LNCaP clone FGC (cell line): Measurements from ENCODE around the gene GRM4.
A peak's percentile ranks its signal among the peaks of the same experiment; 100 is the strongest.

Source experiments
- DNase-seq: peaks from one replicate; pipeline ENCODE4 v3.0.0-alpha.2; 2011; ENCODE audit warnings: low read depth
- H3K4me3 ChIP-seq: 2 replicates; pipeline ENCODE4 v1.5.1; 2011; ENCODE audit warnings: mild to moderate bottlenecking, low read depth, low read length, control low read depth
- TF ChIP-seq, protein P1 (sequence below): IDR thresholded peaks from 2 replicates; pipeline ENCODE4 v1.5.1; 2012; ENCODE audit warnings: mild to moderate bottlenecking; ENCODE audit not compliant: control insufficient read depth, insufficient read depth; ENCODE audit errors: extremely low read depth

GRM4 gene

DNA sequence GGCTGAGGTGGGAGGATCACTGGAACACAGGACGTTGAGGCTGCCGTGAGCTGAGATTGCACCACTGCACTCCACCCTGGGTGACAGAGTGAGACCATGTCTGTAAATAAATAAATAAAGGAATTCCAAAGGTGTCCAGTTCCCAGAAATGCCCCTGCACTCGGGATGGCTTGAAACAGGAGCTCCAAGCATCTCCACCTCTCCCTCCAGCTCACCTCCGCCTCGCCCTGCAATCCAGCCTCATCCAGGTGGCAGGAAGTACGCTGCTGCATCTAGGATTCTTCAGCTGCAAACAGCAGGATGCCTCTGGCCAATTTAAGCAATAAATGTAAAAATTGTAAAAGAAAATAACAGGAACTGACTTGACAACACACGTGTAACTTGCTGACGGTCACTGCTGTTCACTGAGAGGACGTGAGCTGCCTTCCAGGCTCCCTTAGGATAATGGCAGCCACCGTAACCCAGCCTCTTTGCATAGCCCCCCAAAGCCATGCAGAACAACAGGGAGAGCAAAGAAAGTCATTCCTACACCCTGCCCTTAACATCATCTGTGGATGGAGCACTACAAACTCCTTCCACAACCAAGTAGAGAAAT lies 11.4 kb upstream of the GRM4 start:
- no peak overlapping the region for H3K4me3 ChIP-seq
- DNase-seq: no peak
- TF ChIP-seq, protein P1, sequence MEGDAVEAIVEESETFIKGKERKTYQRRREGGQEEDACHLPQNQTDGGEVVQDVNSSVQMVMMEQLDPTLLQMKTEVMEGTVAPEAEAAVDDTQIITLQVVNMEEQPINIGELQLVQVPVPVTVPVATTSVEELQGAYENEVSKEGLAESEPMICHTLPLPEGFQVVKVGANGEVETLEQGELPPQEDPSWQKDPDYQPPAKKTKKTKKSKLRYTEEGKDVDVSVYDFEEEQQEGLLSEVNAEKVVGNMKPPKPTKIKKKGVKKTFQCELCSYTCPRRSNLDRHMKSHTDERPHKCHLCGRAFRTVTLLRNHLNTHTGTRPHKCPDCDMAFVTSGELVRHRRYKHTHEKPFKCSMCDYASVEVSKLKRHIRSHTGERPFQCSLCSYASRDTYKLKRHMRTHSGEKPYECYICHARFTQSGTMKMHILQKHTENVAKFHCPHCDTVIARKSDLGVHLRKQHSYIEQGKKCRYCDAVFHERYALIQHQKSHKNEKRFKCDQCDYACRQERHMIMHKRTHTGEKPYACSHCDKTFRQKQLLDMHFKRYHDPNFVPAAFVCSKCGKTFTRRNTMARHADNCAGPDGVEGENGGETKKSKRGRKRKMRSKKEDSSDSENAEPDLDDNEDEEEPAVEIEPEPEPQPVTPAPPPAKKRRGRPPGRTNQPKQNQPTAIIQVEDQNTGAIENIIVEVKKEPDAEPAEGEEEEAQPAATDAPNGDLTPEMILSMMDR: no peak

DNA sequence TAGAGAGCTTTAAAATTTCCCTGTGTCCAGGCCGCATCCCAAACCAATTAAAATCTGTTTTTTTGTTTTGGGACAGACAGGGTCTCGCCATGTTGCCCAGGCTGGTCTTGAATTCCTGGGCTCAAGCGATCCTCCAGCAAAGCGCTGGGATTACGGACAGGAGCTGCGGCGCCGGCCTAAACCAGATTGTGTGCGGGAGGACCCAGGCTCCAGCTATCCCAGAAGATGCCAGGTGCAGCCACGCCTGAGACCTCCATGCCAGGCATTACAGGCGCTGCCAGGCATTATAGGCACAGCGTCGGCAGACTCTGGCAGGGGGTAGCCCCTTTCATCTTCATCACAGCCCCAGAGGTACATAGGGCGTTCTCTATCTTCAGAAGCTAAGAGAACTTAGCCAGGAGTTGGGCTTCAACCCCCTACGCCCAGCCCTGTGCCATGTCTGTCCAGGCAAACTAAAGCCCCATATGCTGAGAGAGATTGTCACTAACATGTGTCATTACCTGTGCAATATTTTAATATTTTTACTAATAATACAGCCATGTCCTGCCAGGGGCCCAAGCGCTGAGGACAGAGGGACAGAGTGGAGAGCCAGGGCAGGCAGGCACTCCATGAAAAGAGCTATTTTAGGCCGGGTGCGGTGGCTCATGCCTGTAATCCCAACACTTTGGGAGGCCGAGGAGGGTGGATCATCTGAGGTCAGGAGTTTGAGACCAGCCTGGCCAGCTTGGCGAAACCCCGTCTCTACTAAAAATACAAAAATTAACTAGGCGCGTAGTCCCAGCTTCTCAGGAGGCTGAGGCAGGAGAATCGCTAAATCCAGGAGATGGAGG lies 9.8 kb upstream of the GRM4 start:
- H3K4me3 ChIP-seq: no peak overlapping the region
- DNase-seq: no peak
- TF ChIP-seq, protein P1: no peak

DNA sequence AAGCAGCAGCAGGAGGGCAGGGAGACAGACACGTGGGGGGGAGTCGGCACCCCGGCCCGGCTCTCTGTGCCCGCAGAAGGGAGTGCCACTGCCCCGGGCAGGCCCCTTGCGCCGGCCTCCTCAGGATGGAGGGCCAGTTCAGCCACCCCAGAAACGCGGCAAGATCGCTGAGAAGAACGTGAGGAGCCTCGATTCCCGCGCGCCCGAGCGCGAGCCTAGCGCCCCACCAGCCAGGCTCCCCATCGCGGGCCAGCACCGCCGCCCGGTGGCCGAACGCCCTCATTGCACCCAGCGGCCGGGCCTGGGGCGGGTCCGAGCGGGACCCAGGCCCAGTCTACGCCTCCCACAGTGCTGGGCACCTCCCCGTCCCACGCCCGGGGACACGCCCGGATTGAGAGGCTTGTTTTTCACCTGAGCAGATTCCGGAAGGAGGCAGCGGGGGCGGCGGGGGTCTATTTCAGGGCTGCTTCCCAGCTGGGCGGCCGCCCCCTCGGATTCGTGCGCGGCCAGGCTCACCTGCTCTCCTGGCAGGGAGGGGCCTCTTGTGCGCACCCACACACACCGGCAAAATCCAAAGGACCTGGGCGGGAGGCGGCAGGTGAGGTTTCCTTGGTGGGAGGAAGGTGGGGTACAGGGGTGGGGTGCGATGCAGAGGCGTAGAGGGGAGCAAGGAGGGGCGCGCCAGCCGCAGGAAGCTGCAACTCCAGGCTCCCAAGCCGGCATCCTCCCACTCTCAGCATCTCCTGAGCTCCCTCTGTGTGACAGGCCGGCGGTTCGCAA lies 9.0 kb upstream of the GRM4 start:
- H3K4me3 ChIP-seq: peak overlapping the region; percentile 23
- DNase-seq: no peak
- TF ChIP-seq, protein P1: peak; percentile 98

DNA sequence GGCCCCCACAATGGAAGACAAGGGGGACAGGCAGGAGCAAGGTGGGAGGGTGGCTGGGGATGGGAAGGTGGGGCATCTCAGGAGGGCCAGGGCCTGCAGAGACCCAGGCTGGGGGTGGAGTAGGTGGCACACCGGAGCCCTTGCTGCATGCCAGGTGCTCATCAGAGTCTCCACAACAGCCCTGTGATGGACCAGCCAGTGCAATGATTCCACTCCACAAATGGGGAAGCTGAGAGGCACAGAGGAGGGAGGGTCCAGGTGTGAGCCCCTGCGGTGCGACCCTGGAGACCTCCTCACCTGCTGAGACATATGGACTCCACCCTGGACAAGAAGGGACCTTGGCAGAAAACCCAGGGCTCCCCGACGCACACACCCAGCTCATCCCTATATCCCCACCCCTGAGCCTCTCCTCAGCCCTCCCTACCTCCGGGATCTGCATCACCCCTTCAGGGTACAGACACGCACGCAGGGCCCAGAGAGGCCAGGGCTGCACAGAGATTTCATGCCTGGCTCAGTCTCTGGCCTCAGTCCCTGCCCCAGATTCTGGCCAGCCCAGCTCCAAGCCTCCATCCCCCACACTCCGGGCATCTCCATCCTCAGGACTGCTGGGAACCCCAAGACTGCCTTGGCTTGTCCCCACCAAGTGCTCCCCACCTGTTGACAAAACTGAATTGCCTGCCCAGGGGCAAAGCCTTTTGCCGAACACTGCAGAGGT lies 7.1 kb upstream of the GRM4 start:
- no peak overlapping the region for H3K4me3 ChIP-seq
- TF ChIP-seq, protein P1: no peak
- no peak for DNase-seq

DNA sequence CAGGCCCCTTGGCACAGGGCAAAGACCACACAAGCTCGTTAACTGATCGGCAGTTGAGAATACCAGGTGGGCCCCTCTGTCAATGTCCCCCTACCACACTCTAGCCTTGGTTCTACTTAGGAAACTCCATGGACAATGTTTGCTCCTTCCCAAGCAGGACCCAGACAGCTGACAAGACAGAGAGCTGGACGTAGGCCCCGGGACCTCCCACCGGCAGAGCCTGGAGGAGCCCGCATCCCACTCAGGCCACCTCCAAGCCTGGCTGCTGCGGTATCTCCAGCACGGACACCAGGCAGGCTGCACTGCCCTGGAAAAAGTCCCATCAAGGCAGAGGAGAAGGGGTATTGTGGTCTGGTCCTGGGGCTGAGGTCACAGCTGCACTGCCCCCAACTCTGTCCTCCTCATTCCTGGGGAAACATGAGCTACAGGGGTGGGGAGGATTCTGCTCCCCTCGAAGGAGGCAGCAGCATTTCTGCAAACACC lies 6.2 kb upstream of the GRM4 start:
- no peak overlapping the region for H3K4me3 ChIP-seq
- TF ChIP-seq, protein P1: no peak
- no peak for DNase-seq

DNA sequence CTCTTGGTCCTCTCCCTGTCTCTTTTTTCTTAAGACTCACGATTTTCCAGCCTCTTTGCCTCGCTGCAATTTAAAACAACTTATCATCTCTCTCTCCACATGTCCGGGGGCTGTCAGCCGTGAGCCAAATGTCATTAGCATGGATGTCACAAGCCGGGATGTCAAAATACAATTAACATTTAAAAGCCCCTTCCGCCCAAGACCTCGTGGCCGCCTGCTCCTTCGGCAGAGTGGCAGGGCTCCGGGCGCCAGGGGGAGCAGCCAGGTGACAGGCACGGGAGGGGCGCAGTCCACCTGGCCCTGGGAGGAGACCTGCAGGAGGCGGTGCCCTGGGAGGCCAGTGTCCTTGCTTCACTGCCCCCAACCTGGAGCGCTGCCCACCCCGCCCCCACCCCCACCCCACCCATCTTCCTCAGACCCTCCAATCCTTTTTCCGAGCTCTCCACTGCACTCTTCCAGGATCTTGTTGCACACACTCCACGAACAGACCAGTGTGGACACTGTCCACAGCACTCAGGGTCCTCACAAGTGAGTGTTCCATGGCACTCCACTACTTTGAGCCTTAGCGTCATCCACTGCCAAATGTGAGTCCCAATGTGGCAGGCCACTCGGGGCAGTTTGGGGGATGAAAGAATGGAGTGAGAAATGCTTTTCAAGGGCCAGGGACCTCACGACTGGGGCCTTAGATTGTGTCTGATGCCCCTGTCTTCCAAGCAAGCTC lies 5.6 kb upstream of the GRM4 start:
- TF ChIP-seq, protein P1: no peak
- no peak overlapping the region for H3K4me3 ChIP-seq
- DNase-seq: no peak
